Measurements from ENCODE around the gene PXDN.

Gene PXDN

DNA sequence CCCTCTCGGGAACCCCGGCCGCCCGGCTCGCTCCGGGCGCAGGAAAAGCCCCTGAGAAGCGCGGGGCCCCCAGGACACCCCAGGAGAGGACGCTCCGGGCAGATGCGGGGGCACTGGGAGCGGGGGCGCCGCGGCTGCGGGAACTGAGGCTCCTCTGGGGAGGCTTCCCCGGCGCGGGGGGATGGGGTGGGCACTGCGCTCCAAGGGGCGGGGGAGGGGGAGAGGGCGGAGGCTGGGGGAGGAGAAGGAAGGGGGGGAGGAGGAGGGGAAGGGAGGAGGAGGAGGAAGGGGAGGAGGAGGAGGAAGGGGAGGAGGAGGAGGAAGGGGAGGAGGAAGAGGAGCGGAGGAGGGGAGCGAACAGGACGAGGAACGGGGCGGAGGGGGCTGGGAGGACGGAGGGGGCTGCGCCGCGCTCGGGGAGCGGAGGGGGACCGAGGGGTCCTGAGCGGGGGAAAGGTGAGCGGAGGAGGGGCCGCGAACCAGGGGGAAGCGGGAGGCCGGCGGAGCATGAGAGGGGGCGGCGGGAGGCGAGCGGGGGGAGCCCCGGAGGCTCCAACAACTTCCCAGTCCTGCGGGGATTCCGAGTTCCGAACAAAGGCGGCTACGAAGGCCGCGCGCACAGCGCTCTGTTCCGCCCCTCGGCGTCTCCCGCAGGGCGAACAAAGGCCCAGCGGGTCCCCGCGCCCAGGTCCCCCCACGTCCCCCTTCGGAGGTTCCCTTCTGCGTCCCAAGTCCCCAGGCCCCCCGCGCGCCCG is 742 bp downstream of the PXDN start:
- Histone ChIP-seq H3K4me3 (ENCODE audit: control insufficient read depth in 1 of 7, extremely low read depth in 1 of 7, insufficient read depth in 4 of 7, low read depth in 2 of 7, low read length in 6 of 7) (peak overlapping the region; percentile 40 to 82 (median 70)), H3K4me1 (ENCODE audit: control extremely low read depth in 1 of 4, control insufficient read depth in 4 of 4, insufficient read depth in 4 of 4, low read length in 3 of 4) (peaks cover 0 to 27% (median 22%) of the 10 kb centered on the region in 4 experiments), H3K27ac (ENCODE audit: insufficient read depth in 1 of 2, low read depth in 1 of 2, low read length in 2 of 2, poor library complexity in 1 of 2, severe bottlenecking in 2 of 2) (no peak overlapping the region), H3K36me3 (ENCODE audit: control insufficient read depth in 4 of 4, insufficient read depth in 4 of 4, low read length in 3 of 4) (no peaks in the 10 kb centered on the region), H3K27me3 (replicated peaks in 2 of 5; ENCODE audit: control insufficient read depth in 4 of 5, insufficient read depth in 5 of 5, low read length in 4 of 5) (peaks cover 0 to 58% (median 22%) of the 10 kb centered on the region in 5 experiments), H3K9me3 (ENCODE audit: control extremely low read depth in 1 of 5, control insufficient read depth in 4 of 5, insufficient read depth in 2 of 5, low read depth in 1 of 5, low read length in 4 of 5) (no peaks in the 10 kb centered on the region)
- WGBS (ENCODE audit: insufficient coverage), result under 1% methylated on average over 44 of the region's 71 CpGs
- DNase-seq, result peak in 2 of 3 donors; percentile 40 to 41
- POLR2A ChIA-PET, result no interaction called here
- CTCF ChIA-PET, result no interaction called here

DNA sequence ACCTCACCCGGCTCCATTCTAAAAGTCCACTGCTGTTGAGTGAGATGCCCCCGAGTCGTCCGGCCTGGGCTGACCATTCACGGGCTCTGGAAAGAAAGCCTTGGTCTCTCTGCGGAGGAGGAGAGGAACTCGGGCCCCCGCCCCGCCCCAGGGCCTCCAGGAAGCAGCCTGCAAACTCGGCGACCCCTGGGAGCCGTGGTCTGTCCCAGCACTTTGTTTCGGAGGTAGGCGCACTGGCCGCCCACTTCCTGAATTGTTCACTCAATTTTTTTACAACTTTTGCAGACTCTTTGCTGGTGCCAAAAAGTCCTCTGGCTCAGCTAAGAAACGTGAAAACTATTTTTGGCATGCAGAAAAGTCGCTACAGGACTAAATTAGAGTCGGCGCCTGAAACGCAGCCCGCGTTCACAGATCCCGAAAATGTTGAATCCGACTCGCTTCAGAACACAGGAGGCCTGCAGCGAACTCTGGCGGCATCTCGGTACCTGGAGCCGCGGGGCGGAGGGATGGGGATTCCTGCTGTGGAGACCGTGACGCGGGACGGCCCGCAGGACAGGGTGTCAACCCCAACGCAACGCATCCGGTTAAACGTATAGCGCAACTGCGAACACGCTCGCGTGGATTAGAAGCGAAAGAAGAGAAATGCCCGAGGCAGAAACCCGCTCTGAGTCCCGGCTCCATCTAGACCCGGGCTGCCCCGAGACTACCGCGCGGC is 1.5 kb downstream of the PXDN start:
- Histone ChIP-seq H3K27ac (ENCODE audit: insufficient read depth in 1 of 2, low read depth in 1 of 2, low read length in 2 of 2, poor library complexity in 1 of 2, severe bottlenecking in 2 of 2) (no peak overlapping the region), H3K36me3 (ENCODE audit: control insufficient read depth in 4 of 4, insufficient read depth in 4 of 4, low read length in 3 of 4) (no peaks in the 10 kb centered on the region), H3K4me1 (ENCODE audit: control extremely low read depth in 1 of 4, control insufficient read depth in 4 of 4, insufficient read depth in 4 of 4, low read length in 3 of 4) (peaks cover 0 to 27% (median 22%) of the 10 kb centered on the region in 4 experiments), H3K27me3 (replicated peaks in 2 of 5; ENCODE audit: control insufficient read depth in 4 of 5, insufficient read depth in 5 of 5, low read length in 4 of 5) (peaks cover 0 to 51% (median 22%) of the 10 kb centered on the region in 5 experiments), H3K4me3 (ENCODE audit: control insufficient read depth in 1 of 7, extremely low read depth in 1 of 7, insufficient read depth in 4 of 7, low read depth in 2 of 7, low read length in 6 of 7) (peak overlapping the region; percentile 40 to 82 (median 70)), H3K9me3 (ENCODE audit: control extremely low read depth in 1 of 5, control insufficient read depth in 4 of 5, insufficient read depth in 2 of 5, low read depth in 1 of 5, low read length in 4 of 5) (no peaks in the 10 kb centered on the region)
- ChIA-PET CTCF (interaction anchor here (1.0 kb wide), 1 partner anchor 8 kb away, joined by 3 read pairs; no protein-coding TSS in a partner anchor), POLR2A (no interaction called here)
- peak; percentile 64 to 69 (median 64) for DNase-seq
- 2% methylated on average over 52 of the region's 54 CpGs for WGBS (ENCODE audit: insufficient coverage)

DNA sequence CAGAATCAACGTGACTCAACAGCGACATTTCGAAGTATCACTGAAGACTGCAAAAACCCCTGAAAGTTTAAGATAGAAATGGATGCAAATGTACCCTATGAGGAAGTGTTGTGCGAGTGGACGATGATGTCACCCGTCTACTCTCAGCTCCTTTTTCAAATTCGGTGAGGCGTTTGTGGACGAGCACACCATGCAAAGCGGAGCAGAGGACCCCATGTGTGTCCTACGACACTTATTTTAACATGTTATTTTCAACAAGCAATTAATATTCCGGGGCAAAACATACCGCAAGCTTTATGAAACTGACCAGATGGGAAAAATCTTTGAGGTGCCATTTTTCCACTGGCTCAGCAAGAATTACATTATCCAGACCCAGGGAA is 2.0 kb downstream of the PXDN start:
- H3K4me3 ChIP-seq (ENCODE audit: control insufficient read depth in 1 of 7, extremely low read depth in 1 of 7, insufficient read depth in 4 of 7, low read depth in 2 of 7, low read length in 6 of 7), result peak overlapping the region in 3 of 7 experiments; percentile 70 to 82 (median 77)
- peaks cover 0 to 46% (median 18%) of the 10 kb centered on the region in 5 experiments for H3K27me3 ChIP-seq (replicated peaks in 2 of 5; ENCODE audit: control insufficient read depth in 4 of 5, insufficient read depth in 5 of 5, low read length in 4 of 5)
- H3K27ac ChIP-seq (ENCODE audit: insufficient read depth in 1 of 2, low read depth in 1 of 2, low read length in 2 of 2, poor library complexity in 1 of 2, severe bottlenecking in 2 of 2), result no peak overlapping the region
- no peaks in the 10 kb centered on the region for H3K36me3 ChIP-seq (ENCODE audit: control insufficient read depth in 4 of 4, insufficient read depth in 4 of 4, low read length in 3 of 4)
- CTCF ChIA-PET, result interaction anchor here (0.9 to 1.0 kb wide), 2 partner anchors 8 to 193 kb away, joined by 3 to 4 read pairs; no protein-coding TSS in a partner anchor
- DNase-seq, result peak in 2 of 3 donors; percentile 16 to 19
- H3K4me1 ChIP-seq (ENCODE audit: control extremely low read depth in 1 of 4, control insufficient read depth in 4 of 4, insufficient read depth in 4 of 4, low read length in 3 of 4), result peaks cover 0 to 27% (median 22%) of the 10 kb centered on the region in 4 experiments
- 91% methylated on average over 12 of the region's 13 CpGs for WGBS (ENCODE audit: insufficient coverage)
- POLR2A ChIA-PET, result no interaction called here
- no peaks in the 10 kb centered on the region for H3K9me3 ChIP-seq (ENCODE audit: control extremely low read depth in 1 of 5, control insufficient read depth in 4 of 5, insufficient read depth in 2 of 5, low read depth in 1 of 5, low read length in 4 of 5)

DNA sequence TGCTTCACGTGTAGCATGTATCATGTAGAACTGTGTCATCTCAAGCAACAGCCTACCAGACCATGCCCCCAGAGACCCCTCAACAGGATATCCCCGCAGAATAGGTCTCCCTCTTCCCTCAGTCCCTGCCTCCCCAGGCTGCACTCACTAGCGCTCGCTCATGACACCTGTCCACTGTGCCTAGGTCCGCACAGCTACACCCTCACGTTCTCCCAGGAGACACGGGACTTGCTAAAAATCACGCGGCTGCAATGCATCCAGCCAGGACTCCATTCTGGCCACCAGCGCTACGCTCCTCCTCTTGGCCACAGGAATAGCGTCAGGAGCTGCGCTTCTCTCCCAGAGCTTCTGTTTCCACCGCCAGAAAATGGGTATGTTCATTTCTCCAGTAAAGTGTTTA is 2.5 kb downstream of the PXDN start:
- ChIA-PET CTCF (interaction anchor here (0.6 to 1.0 kb wide), 3 partner anchors 9 to 1080 kb away, joined by 3 to 4 read pairs (median 3); no protein-coding TSS in a partner anchor), POLR2A (no interaction called here)
- Histone ChIP-seq H3K27me3 (replicated peaks in 2 of 5; ENCODE audit: control insufficient read depth in 4 of 5, insufficient read depth in 5 of 5, low read length in 4 of 5) (peaks cover 0 to 42% (median 16%) of the 10 kb centered on the region in 5 experiments), H3K27ac (ENCODE audit: insufficient read depth in 1 of 2, low read depth in 1 of 2, low read length in 2 of 2, poor library complexity in 1 of 2, severe bottlenecking in 2 of 2) (no peak overlapping the region), H3K9me3 (ENCODE audit: control extremely low read depth in 1 of 5, control insufficient read depth in 4 of 5, insufficient read depth in 2 of 5, low read depth in 1 of 5, low read length in 4 of 5) (no peaks in the 10 kb centered on the region), H3K4me3 (ENCODE audit: control insufficient read depth in 1 of 7, extremely low read depth in 1 of 7, insufficient read depth in 4 of 7, low read depth in 2 of 7, low read length in 6 of 7) (no peak overlapping the region), H3K36me3 (ENCODE audit: control insufficient read depth in 4 of 4, insufficient read depth in 4 of 4, low read length in 3 of 4) (no peaks in the 10 kb centered on the region), H3K4me1 (ENCODE audit: control extremely low read depth in 1 of 4, control insufficient read depth in 4 of 4, insufficient read depth in 4 of 4, low read length in 3 of 4) (peaks cover 0 to 27% (median 22%) of the 10 kb centered on the region in 4 experiments)
- DNase-seq, result no peak
- WGBS (ENCODE audit: insufficient coverage), result 98% methylated on average over 11 of the region's 14 CpGs

DNA sequence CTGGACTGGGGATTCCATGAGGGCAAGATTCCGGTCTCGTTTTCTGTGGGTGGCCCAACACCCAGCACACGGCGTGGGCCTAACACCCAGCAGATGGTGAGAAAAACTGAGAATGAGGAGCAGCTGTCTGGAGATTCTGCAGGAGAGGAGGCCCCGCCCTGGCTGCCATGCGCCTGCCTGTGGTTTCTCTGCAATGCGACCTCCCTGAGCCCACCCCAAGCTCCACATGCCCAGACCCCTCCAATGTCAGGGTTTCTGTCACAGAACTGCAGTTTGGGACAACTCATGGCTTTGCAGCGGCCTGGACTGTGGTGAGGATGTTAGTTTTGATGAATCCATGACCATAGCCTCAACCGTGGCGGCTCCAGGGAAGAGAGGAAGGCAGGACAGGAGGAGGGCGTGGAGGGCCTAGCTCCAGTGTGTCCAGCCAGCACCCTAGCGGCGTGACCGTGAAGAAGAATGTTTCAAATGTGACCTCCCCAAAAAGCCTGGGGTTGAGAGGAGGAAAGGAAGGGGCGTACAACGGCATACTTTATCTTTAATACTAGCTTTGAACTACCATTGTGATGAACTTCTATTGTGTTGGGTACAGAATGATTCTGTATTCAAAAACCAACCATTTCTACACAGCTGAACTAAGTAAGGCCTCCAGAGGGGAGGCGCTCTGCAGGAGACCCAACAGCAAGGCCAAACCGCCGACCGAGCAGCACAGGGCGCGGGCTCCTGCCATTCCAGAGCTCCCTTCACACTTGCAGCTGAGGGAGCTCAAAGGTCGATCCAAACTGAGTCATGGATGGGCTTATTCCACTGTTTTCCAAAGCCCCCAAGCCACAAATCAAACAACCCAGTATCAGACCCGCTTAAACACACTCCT is 3.4 kb downstream of the PXDN start:
- no peaks in the 10 kb centered on the region for H3K36me3 ChIP-seq (ENCODE audit: control insufficient read depth in 4 of 4, insufficient read depth in 4 of 4, low read length in 3 of 4)
- H3K9me3 ChIP-seq (ENCODE audit: control extremely low read depth in 1 of 5, control insufficient read depth in 4 of 5, insufficient read depth in 2 of 5, low read depth in 1 of 5, low read length in 4 of 5), result peaks cover 0 to 2% (median 0%) of the 10 kb centered on the region in 5 experiments
- H3K4me3 ChIP-seq (ENCODE audit: control insufficient read depth in 1 of 7, extremely low read depth in 1 of 7, insufficient read depth in 4 of 7, low read depth in 2 of 7, low read length in 6 of 7), result no peak overlapping the region
- POLR2A ChIA-PET, result no interaction called here
- peaks cover 0 to 27% (median 22%) of the 10 kb centered on the region in 4 experiments for H3K4me1 ChIP-seq (ENCODE audit: control extremely low read depth in 1 of 4, control insufficient read depth in 4 of 4, insufficient read depth in 4 of 4, low read length in 3 of 4)
- CTCF ChIA-PET, result interaction anchor here (0.9 to 1.2 kb wide), 2 partner anchors 9 to 10 kb away, joined by 3 to 5 read pairs; no protein-coding TSS in a partner anchor
- peaks cover 0 to 35% (median 9%) of the 10 kb centered on the region in 5 experiments for H3K27me3 ChIP-seq (replicated peaks in 2 of 5; ENCODE audit: control insufficient read depth in 4 of 5, insufficient read depth in 5 of 5, low read length in 4 of 5)
- no peak overlapping the region for H3K27ac ChIP-seq (ENCODE audit: insufficient read depth in 1 of 2, low read depth in 1 of 2, low read length in 2 of 2, poor library complexity in 1 of 2, severe bottlenecking in 2 of 2)
- no peak for DNase-seq
- WGBS (ENCODE audit: insufficient coverage), result 90% methylated on average over 20 of the region's 24 CpGs

DNA sequence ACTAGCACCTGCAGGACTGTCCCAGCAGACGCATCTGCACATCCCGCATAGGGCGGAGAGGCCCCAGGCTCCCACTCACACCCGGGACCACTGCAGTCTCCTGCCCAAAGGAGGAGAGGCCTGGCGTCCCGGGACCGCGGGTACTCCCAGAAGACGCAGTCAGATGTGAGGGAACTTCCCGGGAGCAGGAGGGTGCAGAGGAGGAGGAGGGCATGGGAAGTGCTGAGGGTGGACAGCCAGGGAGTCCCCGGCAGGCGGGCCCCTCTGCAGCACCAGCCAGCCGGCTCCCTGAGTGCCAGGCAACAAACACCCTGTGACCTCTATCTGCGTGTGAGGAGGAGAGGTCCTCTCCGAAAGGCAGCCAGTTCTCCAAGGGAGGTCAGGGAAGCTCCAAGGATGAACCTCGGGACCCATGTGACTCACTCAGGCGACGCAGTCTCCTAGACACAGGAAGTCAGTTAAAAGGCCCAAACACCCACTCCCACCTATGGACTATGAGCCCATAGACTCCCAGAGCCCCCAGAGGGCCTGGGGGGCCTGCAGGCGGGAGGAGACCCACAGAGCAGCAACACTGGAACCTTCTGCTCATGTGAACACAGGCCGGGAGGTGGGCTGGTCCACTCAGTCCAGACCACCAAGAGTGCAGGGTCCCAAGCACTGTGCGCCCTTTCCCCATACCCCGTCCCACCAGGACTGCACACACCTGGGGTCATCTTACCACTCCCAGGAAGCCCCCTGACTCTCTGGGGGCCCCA is 4.2 kb downstream of the PXDN start:
- H3K9me3 ChIP-seq (ENCODE audit: control extremely low read depth in 1 of 5, control insufficient read depth in 4 of 5, insufficient read depth in 2 of 5, low read depth in 1 of 5, low read length in 4 of 5), result peaks cover 0 to 10% (median 3%) of the 10 kb centered on the region in 5 experiments
- ChIA-PET POLR2A (no interaction called here), CTCF (interaction anchor here (0.9 to 1.8 kb wide), 3 partner anchors 8 to 11 kb away, joined by 3 to 7 read pairs (median 5); no protein-coding TSS in a partner anchor)
- H3K4me3 ChIP-seq (ENCODE audit: control insufficient read depth in 1 of 7, extremely low read depth in 1 of 7, insufficient read depth in 4 of 7, low read depth in 2 of 7, low read length in 6 of 7), result no peak overlapping the region
- H3K27ac ChIP-seq (ENCODE audit: insufficient read depth in 1 of 2, low read depth in 1 of 2, low read length in 2 of 2, poor library complexity in 1 of 2, severe bottlenecking in 2 of 2), result no peak overlapping the region
- WGBS (ENCODE audit: insufficient coverage), result 95% methylated on average over 17 of the region's 22 CpGs
- DNase-seq, result no peak
- peaks cover 0 to 19% (median 17%) of the 10 kb centered on the region in 4 experiments for H3K4me1 ChIP-seq (ENCODE audit: control extremely low read depth in 1 of 4, control insufficient read depth in 4 of 4, insufficient read depth in 4 of 4, low read length in 3 of 4)
- H3K27me3 ChIP-seq (replicated peaks in 2 of 5; ENCODE audit: control insufficient read depth in 4 of 5, insufficient read depth in 5 of 5, low read length in 4 of 5), result peaks cover 0 to 27% (median 2%) of the 10 kb centered on the region in 5 experiments
- H3K36me3 ChIP-seq (ENCODE audit: control insufficient read depth in 4 of 4, insufficient read depth in 4 of 4, low read length in 3 of 4), result no peaks in the 10 kb centered on the region

Data from common myeloid progenitor, CD34-positive (primary cell).